PC-9 (cell line): Measurements from ENCODE around the gene YWHAE.

Source experiments
- EZH2 ChIP-seq: fragments of 200-600 bp; sonication (generic); IDR thresholded peaks from 2 replicates; pipeline ENCODE4 v1.8.0; 2017; ENCODE audit warnings: antibody characterized with exemption, low read depth
- TF ChIP-seq, protein P1 (sequence below): fragments of 200-600 bp; sonication (generic); conservative IDR thresholded peaks from 2 replicates; pipeline ENCODE4 v1.6.1; 2017; ENCODE audit warnings: mixed run types, antibody characterized with exemption, mild to moderate bottlenecking, moderate library complexity

DNA sequence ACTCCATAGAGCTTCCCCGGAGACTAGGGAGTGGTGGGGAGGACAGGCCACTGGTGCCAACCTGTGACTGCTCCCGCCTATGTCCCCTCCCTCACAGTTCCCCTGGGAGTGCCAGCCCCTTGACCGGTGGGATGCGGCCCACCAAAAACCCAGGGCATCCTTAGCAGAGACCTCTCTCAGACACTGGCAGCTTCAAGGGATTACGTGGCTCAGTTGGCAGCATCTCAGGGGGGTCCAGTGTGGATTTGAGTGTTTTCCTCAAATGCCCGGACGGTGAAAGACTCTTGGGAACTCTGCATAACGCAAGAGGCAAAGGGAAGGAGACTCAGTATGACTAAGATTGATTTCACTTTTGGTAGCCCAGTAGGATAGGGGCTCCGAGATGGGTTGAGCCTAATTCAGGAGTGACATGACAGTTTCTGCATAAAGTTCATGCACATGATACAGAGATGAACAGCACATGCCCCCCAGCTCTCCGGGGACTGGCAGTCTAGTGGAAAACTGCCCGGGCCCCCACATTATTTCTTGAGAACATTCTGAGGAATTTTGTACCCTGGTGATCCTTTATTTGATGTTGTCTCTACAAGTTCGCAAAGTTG is 70.2 kb downstream of the YWHAE start:
- no peak for TF ChIP-seq EZH2
- TF ChIP-seq, protein P1, sequence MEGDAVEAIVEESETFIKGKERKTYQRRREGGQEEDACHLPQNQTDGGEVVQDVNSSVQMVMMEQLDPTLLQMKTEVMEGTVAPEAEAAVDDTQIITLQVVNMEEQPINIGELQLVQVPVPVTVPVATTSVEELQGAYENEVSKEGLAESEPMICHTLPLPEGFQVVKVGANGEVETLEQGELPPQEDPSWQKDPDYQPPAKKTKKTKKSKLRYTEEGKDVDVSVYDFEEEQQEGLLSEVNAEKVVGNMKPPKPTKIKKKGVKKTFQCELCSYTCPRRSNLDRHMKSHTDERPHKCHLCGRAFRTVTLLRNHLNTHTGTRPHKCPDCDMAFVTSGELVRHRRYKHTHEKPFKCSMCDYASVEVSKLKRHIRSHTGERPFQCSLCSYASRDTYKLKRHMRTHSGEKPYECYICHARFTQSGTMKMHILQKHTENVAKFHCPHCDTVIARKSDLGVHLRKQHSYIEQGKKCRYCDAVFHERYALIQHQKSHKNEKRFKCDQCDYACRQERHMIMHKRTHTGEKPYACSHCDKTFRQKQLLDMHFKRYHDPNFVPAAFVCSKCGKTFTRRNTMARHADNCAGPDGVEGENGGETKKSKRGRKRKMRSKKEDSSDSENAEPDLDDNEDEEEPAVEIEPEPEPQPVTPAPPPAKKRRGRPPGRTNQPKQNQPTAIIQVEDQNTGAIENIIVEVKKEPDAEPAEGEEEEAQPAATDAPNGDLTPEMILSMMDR, result no peak
